SH-SY5Y (cell line): ENCODE data around the gene UST.

Source experiments
- GATA2 ChIP-seq: IDR thresholded peaks from 2 replicates; pipeline ENCODE4 v1.6.1; 2011; ENCODE audit warnings: mild to moderate bottlenecking, low read depth, low read length
- GATA3 ChIP-seq: IDR thresholded peaks from 2 replicates; pipeline ENCODE4 v1.6.1; 2011; ENCODE audit warnings: low read depth, mild to moderate bottlenecking, low read length, moderate library complexity

GRCh38 chr6:149112976-149113375 lies 366.1 kb downstream of the UST start:
- TF ChIP-seq GATA2: no peak
- no peak for TF ChIP-seq GATA3
